ENCODE measurements around the gene ADAR. TPM values are rescaled to one million over a fixed set of nuclear protein-coding genes. Genes with fewer than 3 reads are reported as not detected.

ADAR gene
- total and polyA plus RNA-seq, 4 experiments from 2014 or later: 64.4 to 247 (median 201) TPM

DNA sequence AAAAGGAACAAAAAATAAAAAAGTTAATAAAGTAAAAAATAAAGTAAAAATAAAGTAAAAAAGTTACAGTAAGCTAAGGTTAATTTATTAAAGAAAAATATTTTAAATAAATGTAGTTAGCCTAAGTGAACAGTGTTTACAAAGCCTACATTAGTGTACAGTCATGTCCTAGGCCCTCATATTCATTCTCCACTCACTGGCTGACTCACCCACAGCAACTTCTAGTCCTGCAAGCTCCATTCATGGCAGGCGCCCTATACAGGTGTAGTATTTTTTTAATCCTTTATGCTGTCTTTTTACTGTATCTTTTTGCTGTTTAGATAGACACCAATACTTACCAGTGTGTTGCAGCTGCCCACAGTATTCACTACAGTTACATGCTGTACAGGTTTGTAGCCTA lies 12.4 kb downstream of the ADAR start:
- Mint-ChIP-seq H3K27ac (peak overlapping the region in 2 of 7 donors; percentile 42 to 71), H3K9me3 (no peaks in the 10 kb centered on the region), H3K27me3 (no peaks in the 10 kb centered on the region), H3K4me1 (peaks cover 6 to 32% (median 19%) of the 10 kb centered on the region in 4 donors), H3K36me3 (peaks cover 59 to 89% of the 10 kb centered on the region in 2 donors), H3K4me3 (no peak overlapping the region)
- no peak for DNase-seq
- H3K27ac ChIP-seq (ENCODE audit: low read depth, low read length): no peak overlapping the region
- intact Hi-C loops (cut with micrococcal nuclease): no loop called here
- no peaks in the 10 kb centered on the region for H3K27me3 ChIP-seq (ENCODE audit: insufficient read depth, low read length)
- H3K4me1 ChIP-seq (ENCODE audit: insufficient read depth, low read length): peaks cover 13% of the 10 kb centered on the region
- ChIA-PET POLR2A (ENCODE audit: partially characterized antibody) (interaction anchor here (0.6 to 1.3 kb wide), 3 partner anchors 9 to 26 kb away, joined by 3 to 6 read pairs (median 3); partner anchors contain the start of gene ADAR), CTCF (ENCODE audit: partially characterized antibody) (interaction anchor here (1.0 kb wide), 1 partner anchor 18 kb away, joined by 5 read pairs; no protein-coding TSS in a partner anchor)
- H3K4me3 ChIP-seq (ENCODE audit: low read length in 2 of 2): no peak overlapping the region
- H3K9me3 ChIP-seq (ENCODE audit: control insufficient read depth in 1 of 2, low read length in 2 of 2): no peaks in the 10 kb centered on the region
- H3K36me3 ChIP-seq (ENCODE audit: insufficient read depth, low read length): peaks cover 84% of the 10 kb centered on the region

DNA sequence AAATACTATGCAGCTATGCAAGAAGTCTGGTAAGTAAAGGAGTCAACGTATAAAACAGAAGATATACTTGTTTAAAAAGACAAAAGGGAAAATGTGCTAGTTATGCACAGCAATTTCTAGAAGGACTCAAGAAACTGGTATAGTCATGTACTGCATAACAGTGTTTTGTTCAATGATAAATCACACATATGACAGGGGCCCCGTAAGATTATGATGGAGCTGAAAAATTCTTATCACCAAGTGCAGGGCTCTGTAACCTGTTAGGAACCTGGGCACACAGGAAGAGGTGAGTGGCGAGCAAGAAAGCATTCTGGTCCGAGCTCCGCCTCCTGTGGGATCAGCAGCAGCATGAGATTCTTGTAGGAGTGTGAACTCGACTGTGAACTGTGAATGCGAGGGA lies 13.2 kb downstream of the ADAR start:
- Mint-ChIP-seq H3K4me3 (no peak overlapping the region), H3K4me1 (peaks cover 5 to 23% (median 12%) of the 10 kb centered on the region in 4 donors), H3K9me3 (no peaks in the 10 kb centered on the region), H3K27me3 (no peaks in the 10 kb centered on the region), H3K27ac (peak overlapping the region in 1 of 7 donors; percentile 14), H3K36me3 (peaks cover 57 to 88% of the 10 kb centered on the region in 2 donors)
- intact Hi-C loops (cut with micrococcal nuclease): no loop called here
- no peaks in the 10 kb centered on the region for H3K9me3 ChIP-seq (ENCODE audit: control insufficient read depth in 1 of 2, low read length in 2 of 2)
- H3K27me3 ChIP-seq (ENCODE audit: insufficient read depth, low read length): no peaks in the 10 kb centered on the region
- peaks cover 88% of the 10 kb centered on the region for H3K36me3 ChIP-seq (ENCODE audit: insufficient read depth, low read length)
- no peak overlapping the region for H3K27ac ChIP-seq (ENCODE audit: low read depth, low read length)
- POLR2A ChIA-PET (ENCODE audit: partially characterized antibody): interaction anchor here (1.3 kb wide), 2 partner anchors 9 to 13 kb away, joined by 3 to 6 read pairs; partner anchors contain the start of gene ADAR
- CTCF ChIA-PET (ENCODE audit: partially characterized antibody): interaction anchor here (1.0 to 1.4 kb wide), 2 partner anchors 11 to 17 kb away, joined by 5 read pairs; no protein-coding TSS in a partner anchor
- no peak overlapping the region for H3K4me3 ChIP-seq (ENCODE audit: low read length in 2 of 2)
- DNase-seq: no peak
- peaks cover 7% of the 10 kb centered on the region for H3K4me1 ChIP-seq (ENCODE audit: insufficient read depth, low read length)

DNA sequence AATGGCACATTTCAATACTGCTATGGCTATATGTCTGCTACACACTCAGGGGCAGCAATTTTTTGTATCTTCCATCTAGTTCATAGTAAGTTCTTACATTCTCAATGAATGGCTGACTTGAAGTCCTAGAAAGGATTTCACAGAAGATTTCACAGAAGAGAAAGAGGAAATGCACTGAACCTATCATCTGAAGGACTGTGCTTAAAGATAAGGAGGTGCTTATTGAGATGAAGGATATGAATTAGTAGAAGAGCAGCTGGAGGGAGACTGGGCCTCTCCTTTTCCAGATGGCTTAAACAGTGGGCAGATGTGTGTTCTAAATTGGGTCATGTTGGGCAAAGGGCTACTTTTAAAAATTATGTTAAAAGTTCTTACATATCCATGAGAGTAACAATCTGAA lies 14.6 kb downstream of the ADAR start:
- Mint-ChIP-seq H3K36me3 (peaks cover 55 to 88% of the 10 kb centered on the region in 2 donors), H3K27me3 (no peaks in the 10 kb centered on the region), H3K4me1 (peaks cover 4 to 10% (median 7%) of the 10 kb centered on the region in 4 donors), H3K9me3 (no peaks in the 10 kb centered on the region), H3K4me3 (peak overlapping the region in 1 of 8 donors; percentile 55), H3K27ac (peak overlapping the region in 3 of 7 donors; percentile 9 to 81 (median 37))
- no peaks in the 10 kb centered on the region for H3K9me3 ChIP-seq (ENCODE audit: control insufficient read depth in 1 of 2, low read length in 2 of 2)
- ChIA-PET POLR2A (ENCODE audit: partially characterized antibody) (no interaction called here), CTCF (ENCODE audit: partially characterized antibody) (interaction anchor here (1.4 kb wide), 1 partner anchor 12 kb away, joined by 5 read pairs; no protein-coding TSS in a partner anchor)
- intact Hi-C loops (cut with micrococcal nuclease): no loop called here
- H3K4me3 ChIP-seq (ENCODE audit: low read length in 2 of 2): no peak overlapping the region
- H3K36me3 ChIP-seq (ENCODE audit: insufficient read depth, low read length): peaks cover 90% of the 10 kb centered on the region
- H3K4me1 ChIP-seq (ENCODE audit: insufficient read depth, low read length): no peaks in the 10 kb centered on the region
- no peak for DNase-seq
- H3K27ac ChIP-seq (ENCODE audit: low read depth, low read length): no peak overlapping the region
- no peaks in the 10 kb centered on the region for H3K27me3 ChIP-seq (ENCODE audit: insufficient read depth, low read length)

DNA sequence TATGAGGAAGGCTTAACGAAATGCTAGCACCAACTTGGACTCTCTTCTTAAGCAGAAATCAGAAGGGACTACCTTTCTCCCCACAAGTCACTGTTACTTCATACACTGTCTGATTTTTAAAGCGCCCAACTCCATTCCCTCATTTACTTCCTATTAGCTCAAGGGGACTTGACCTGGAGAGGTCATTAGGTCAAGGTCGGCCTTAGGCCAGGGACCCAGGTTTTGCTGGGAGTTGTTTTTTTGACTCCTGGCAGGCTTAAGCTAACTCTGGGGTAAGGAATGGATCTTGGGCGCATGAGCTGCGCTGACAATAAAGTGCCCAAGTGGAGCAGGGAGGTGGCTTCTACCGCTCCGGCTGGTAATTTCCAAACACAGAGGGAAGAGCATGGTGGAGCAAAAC lies 16.8 kb downstream of the ADAR start:
- peaks cover 2 to 5% (median 4%) of the 10 kb centered on the region in 4 donors for H3K4me1 Mint-ChIP-seq
- H3K4me1 ChIP-seq (ENCODE audit: insufficient read depth, low read length): no peaks in the 10 kb centered on the region
- H3K27me3 Mint-ChIP-seq: no peaks in the 10 kb centered on the region
- H3K27me3 ChIP-seq (ENCODE audit: insufficient read depth, low read length): no peaks in the 10 kb centered on the region
- no peak for DNase-seq
- ChIA-PET CTCF (ENCODE audit: partially characterized antibody) (no interaction called here), POLR2A (ENCODE audit: partially characterized antibody) (no interaction called here)
- H3K36me3 Mint-ChIP-seq: peaks cover 62 to 89% of the 10 kb centered on the region in 2 donors
- no peaks in the 10 kb centered on the region for H3K9me3 Mint-ChIP-seq
- H3K27ac ChIP-seq (ENCODE audit: low read depth, low read length): no peak overlapping the region
- peaks cover 91% of the 10 kb centered on the region for H3K36me3 ChIP-seq (ENCODE audit: insufficient read depth, low read length)
- H3K4me3 ChIP-seq (ENCODE audit: low read length in 2 of 2): no peak overlapping the region
- intact Hi-C loops (cut with micrococcal nuclease): no loop called here
- H3K4me3 Mint-ChIP-seq: no peak overlapping the region
- H3K9me3 ChIP-seq (ENCODE audit: control insufficient read depth in 1 of 2, low read length in 2 of 2): no peaks in the 10 kb centered on the region
- H3K27ac Mint-ChIP-seq: peak overlapping the region in 2 of 7 donors; percentile 7 to 29

DNA sequence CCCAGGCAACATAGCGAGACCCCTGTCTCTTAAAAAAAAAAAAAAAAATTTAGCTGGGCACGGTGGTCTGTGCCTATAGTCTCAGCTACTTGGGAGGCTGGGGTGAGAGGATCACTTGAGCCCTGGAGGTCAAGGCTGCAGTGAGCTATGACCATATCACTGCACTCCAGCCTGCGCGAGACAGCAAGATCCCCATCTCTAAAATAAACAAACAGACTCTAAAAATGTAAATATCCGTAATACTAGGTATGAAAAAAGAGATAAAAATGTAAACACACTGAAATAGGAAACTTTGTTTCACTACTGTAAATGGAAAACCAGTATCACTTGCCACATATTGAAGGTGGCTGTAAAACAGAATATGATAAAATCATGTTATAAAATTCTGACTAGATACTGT lies 17.2 kb downstream of the ADAR start:
- no peaks in the 10 kb centered on the region for H3K27me3 ChIP-seq (ENCODE audit: insufficient read depth, low read length)
- ChIA-PET POLR2A (ENCODE audit: partially characterized antibody) (no interaction called here), CTCF (ENCODE audit: partially characterized antibody) (no interaction called here)
- Mint-ChIP-seq H3K27ac (no peak overlapping the region), H3K4me3 (no peak overlapping the region), H3K4me1 (peaks cover 2 to 5% (median 4%) of the 10 kb centered on the region in 4 donors), H3K36me3 (peaks cover 66 to 89% of the 10 kb centered on the region in 2 donors), H3K9me3 (no peaks in the 10 kb centered on the region), H3K27me3 (no peaks in the 10 kb centered on the region)
- no peak overlapping the region for H3K27ac ChIP-seq (ENCODE audit: low read depth, low read length)
- H3K4me3 ChIP-seq (ENCODE audit: low read length in 2 of 2): no peak overlapping the region
- no peak for DNase-seq
- H3K9me3 ChIP-seq (ENCODE audit: control insufficient read depth in 1 of 2, low read length in 2 of 2): no peaks in the 10 kb centered on the region
- intact Hi-C loops (cut with micrococcal nuclease): no loop called here
- no peaks in the 10 kb centered on the region for H3K4me1 ChIP-seq (ENCODE audit: insufficient read depth, low read length)
- peaks cover 92% of the 10 kb centered on the region for H3K36me3 ChIP-seq (ENCODE audit: insufficient read depth, low read length)

DNA sequence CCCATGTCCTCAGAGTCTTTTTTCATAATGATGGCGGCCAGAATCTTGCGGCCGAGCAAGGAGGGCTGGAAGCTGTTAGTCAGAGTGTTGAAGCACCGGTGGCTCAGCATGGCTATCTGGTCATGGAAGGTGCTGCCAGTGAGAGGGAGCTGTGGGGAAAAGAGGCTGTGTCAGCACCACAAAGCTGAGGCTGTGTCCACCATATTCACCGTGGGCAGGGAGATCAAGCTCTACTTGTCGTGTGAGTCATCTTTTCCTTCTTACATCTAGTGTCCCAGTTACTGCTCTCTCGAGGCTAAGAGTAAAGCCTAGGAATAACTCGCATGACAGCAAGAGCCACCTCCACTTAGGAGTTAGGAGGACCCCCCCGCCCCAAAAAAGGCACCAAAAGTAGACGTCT lies 18.2 kb downstream of the ADAR start:
- Mint-ChIP-seq H3K4me3 (no peak overlapping the region), H3K4me1 (peaks cover 2 to 5% (median 4%) of the 10 kb centered on the region in 4 donors), H3K36me3 (peaks cover 72 to 93% of the 10 kb centered on the region in 2 donors), H3K27ac (peak overlapping the region in 1 of 7 donors; percentile 43), H3K9me3 (no peaks in the 10 kb centered on the region), H3K27me3 (no peaks in the 10 kb centered on the region)
- no peaks in the 10 kb centered on the region for H3K27me3 ChIP-seq (ENCODE audit: insufficient read depth, low read length)
- intact Hi-C loops (cut with micrococcal nuclease): no loop called here
- ChIA-PET CTCF (ENCODE audit: partially characterized antibody) (interaction anchor here (0.7 kb wide), 1 partner anchor 435 kb away, joined by 4 read pairs; no protein-coding TSS in a partner anchor), POLR2A (ENCODE audit: partially characterized antibody) (interaction anchor here (0.9 to 1.1 kb wide), 2 partner anchors 13 to 365 kb away, joined by 3 read pairs; no protein-coding TSS in a partner anchor)
- no peak overlapping the region for H3K27ac ChIP-seq (ENCODE audit: low read depth, low read length)
- no peaks in the 10 kb centered on the region for H3K4me1 ChIP-seq (ENCODE audit: insufficient read depth, low read length)
- peaks cover 95% of the 10 kb centered on the region for H3K36me3 ChIP-seq (ENCODE audit: insufficient read depth, low read length)
- no peak overlapping the region for H3K4me3 ChIP-seq (ENCODE audit: low read length in 2 of 2)
- no peak for DNase-seq
- no peaks in the 10 kb centered on the region for H3K9me3 ChIP-seq (ENCODE audit: control insufficient read depth in 1 of 2, low read length in 2 of 2)

DNA sequence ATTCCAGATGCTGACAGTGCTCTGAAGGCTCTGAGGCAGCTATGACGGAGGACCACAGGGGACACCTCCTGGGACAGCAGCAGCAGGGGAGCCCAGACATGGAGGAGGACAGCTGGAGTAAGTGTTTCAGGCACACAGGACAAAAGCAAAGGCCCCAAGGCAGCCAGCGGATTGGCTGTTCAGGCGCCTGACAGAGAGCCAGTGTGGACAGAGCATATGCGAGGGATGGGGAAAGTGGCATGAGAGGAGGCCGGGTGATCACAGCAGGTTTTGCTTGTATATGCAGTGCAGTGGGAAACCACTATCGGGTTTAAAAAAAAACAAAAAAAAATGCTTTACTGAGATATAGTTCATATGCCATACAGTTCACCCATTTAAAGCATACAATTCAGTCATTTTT lies 21.3 kb downstream of the ADAR start:
- no peaks in the 10 kb centered on the region for H3K27me3 ChIP-seq (ENCODE audit: insufficient read depth, low read length)
- ChIA-PET POLR2A (ENCODE audit: partially characterized antibody) (no interaction called here), CTCF (ENCODE audit: partially characterized antibody) (no interaction called here)
- no peaks in the 10 kb centered on the region for H3K4me1 ChIP-seq (ENCODE audit: insufficient read depth, low read length)
- Mint-ChIP-seq H3K36me3 (peaks cover 78 to 91% of the 10 kb centered on the region in 2 donors), H3K4me1 (peaks cover 0 to 4% (median under 1%) of the 10 kb centered on the region in 4 donors), H3K4me3 (no peak overlapping the region), H3K27ac (peak overlapping the region in 1 of 7 donors; percentile 43), H3K27me3 (no peaks in the 10 kb centered on the region), H3K9me3 (no peaks in the 10 kb centered on the region)
- no peak overlapping the region for H3K4me3 ChIP-seq (ENCODE audit: low read length in 2 of 2)
- H3K36me3 ChIP-seq (ENCODE audit: insufficient read depth, low read length): peaks cover 98% of the 10 kb centered on the region
- no peak overlapping the region for H3K27ac ChIP-seq (ENCODE audit: low read depth, low read length)
- DNase-seq: no peak
- H3K9me3 ChIP-seq (ENCODE audit: control insufficient read depth in 1 of 2, low read length in 2 of 2): no peaks in the 10 kb centered on the region
- intact Hi-C loops (cut with micrococcal nuclease): no loop called here
